KOPT-K1 (cell line): Measurements from ENCODE around the gene MIS18BP1.
A peak's percentile ranks its signal among the peaks of the same experiment; 100 is the strongest.
"Not testable (repeated sequence)": the region's sequence is repeated elsewhere in the genome, so short reads cannot be mapped to it uniquely, and the experiment has no call there.

Experiments
- H3K27ac ChIP-seq: fragments of 200-600 bp; sonication (generic); 2 replicates; pipeline ENCODE4 v1.5.1; 2016; ENCODE audit warnings: antibody characterized with exemption, mild to moderate bottlenecking, low read depth, low read length; ENCODE audit not compliant: poor library complexity, severe bottlenecking
- H3K36me3 ChIP-seq: fragments of 200-600 bp; sonication (generic); 2 replicates; pipeline ENCODE4 v1.5.1; 2017; ENCODE audit warnings: antibody characterized with exemption, mild to moderate bottlenecking, low read length, moderate library complexity; ENCODE audit not compliant: insufficient read depth
- H3K9me3 ChIP-seq: fragments of 200-600 bp; sonication (generic); 2 replicates; pipeline ENCODE4 v1.5.1; 2017; ENCODE audit warnings: antibody characterized with exemption, low read length, mild to moderate bottlenecking; ENCODE audit not compliant: insufficient read depth, poor library complexity, severe bottlenecking

Gene MIS18BP1

DNA sequence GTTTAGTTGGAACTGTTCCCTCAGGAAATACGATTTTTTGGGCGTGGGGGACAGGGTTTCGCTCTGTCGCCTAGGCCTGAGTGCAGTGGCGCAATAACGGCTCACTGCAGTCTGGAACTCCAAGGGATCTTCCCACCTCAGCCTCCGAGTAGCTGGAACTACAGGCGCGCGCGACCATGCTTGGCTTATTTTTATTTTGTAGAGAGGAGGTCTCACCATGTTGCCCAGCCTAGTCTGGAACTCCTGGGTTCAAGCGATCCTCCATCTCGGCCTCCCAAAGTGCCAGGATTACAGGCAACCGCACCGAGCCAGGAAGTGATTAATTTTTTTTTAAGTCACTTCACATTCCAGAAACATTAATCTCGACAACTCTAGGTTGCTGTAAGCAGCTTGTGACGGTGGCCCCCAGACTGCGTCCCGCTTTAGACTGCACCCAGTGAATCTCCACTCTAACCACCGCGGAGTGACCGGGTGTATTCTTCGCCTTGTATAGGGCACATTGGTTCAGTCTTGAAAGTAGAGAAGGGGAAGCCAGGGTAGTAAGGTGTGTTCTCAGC lies 830 bp upstream of the MIS18BP1 start:
- Histone ChIP-seq H3K36me3 (no peaks in the 10 kb centered on the region), H3K27ac (peak overlapping the region; percentile 63), H3K9me3 (peaks cover 14% of the 10 kb centered on the region)

DNA sequence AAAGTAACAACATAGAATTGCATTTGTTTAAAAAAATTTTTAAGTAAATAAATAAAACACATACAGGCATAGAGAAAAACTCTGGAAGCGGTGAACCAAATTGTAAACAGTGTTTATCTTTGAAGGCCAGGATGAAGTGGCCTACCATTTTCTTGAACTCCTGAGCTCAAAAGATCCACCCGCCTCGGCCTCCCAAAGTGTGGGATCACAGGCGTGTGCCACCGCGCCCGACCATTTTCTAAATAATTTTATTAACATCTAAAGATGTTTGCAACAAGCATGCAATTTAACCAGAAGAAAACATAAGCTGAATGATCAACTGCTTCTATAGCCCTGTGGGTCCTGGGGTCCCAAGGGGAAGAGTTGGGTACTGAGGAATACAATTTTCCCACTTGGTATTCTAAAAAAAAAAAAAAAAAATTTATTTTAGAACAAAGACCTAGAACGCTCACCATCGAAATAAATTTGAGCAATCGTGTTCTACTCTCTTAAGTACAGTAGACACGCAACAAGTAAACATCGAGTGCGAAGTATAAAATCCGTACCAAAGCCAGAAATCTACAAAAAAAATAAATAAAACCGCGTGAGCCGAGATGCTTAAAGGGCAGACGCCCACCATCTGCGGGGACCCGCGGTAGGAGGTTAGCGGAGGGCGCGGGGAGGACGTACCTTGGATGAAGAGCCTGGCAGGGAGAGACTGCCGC lies 484 bp downstream of the MIS18BP1 start:
- no peaks in the 10 kb centered on the region for H3K36me3 ChIP-seq
- peak overlapping the region; percentile 63 for H3K27ac ChIP-seq
- H3K9me3 ChIP-seq: peaks cover under 1% of the 10 kb centered on the region

DNA sequence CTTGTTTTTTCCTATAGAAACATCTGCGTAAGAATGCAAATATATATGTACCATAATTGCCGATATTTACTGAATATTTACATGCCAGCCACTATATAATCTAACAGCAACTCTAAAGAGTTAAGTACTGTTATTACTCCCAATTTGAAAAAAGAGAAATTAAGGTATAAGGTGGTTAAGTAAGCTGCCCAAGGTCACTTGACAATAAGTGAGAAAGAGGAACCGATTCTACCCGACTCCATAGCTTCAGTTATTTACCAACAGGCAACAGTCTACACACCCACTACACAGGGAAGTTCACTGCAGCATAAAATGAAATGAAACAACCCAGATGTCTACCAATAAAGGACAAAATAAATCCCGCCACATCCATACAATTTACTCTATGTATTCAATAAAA lies 1.1 kb downstream of the MIS18BP1 start:
- peak overlapping the region; percentile 63 for H3K27ac ChIP-seq
- no peaks in the 10 kb centered on the region for H3K36me3 ChIP-seq
- H3K9me3 ChIP-seq: no peaks in the 10 kb centered on the region

DNA sequence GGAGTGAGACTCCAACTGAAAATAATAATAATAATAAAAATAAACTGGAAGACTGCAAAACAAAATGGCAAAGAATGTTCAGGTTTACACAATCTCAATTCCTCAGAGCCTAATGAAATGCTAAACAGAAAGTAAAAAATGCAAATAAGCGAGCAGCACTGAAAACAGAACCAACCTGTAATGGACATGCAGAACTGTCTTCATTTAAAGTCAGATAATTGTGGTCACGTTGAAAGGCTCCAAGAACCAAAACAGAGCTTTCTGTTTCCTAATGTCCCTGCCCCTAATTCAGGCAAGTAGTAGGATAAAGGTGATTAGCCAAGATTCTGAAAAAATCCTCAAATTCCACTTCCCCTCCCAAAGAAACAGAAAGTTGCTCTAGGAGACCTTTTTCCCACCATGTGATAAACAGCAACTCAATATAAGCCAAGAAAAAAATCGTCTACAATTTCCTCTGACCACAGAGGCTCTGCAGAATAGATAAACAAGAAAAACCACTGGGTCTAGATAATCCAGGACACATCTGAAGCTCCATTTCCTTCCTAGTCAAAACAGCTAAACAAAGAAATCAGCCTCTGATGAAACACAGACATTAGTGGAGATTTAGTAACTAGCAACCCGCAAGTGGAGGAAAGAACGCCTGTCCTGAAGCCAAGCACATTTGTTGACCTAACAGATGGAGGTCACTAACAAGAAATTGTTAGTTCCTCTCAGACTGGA lies 3.0 kb downstream of the MIS18BP1 start:
- no peaks in the 10 kb centered on the region for H3K9me3 ChIP-seq
- peak overlapping the region; percentile 32 for H3K27ac ChIP-seq
- H3K36me3 ChIP-seq: peaks cover 10% of the 10 kb centered on the region

DNA sequence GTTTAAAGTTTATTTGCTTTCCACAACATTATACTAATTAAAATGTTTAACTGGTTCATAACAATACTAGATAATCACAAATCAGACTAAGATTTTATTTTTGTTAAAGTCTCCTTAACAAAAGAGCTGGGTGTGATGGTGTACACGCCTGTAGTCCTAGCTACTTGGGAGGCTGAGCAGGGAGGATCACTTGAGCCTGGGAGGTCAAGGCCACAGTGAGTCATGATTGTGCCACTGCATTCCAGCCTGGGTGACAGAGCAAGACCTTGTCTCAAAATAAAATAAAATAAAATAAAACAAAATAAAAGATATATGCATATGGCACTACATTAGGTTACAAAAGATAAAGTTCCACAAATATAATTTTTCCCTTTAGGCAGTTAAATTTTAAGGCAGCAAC lies 5.6 kb downstream of the MIS18BP1 start:
- no peaks in the 10 kb centered on the region for H3K9me3 ChIP-seq
- H3K36me3 ChIP-seq: peaks cover 14% of the 10 kb centered on the region
- H3K27ac ChIP-seq: no peak overlapping the region

DNA sequence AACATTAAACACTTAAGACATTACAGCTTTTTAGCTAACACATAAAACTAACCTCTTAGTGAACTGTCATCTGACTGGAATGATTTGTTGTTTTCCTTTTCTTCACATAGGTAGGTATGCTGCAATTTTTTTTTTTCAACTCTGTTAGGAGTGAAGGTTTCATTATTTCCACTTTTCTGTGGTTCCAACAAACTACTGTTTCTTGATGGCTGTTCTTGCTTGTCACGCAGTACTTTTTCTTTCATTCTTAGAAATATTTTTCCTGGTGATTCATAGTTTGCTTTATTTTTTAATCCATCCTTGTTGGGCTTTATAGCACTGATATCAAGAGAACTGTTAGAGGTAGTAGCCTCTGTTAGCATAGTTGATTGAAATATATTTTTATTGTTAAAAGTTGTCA lies 6.3 kb downstream of the MIS18BP1 start:
- Histone ChIP-seq H3K9me3 (no peaks in the 10 kb centered on the region), H3K27ac (no peak overlapping the region), H3K36me3 (peaks cover 21% of the 10 kb centered on the region)

DNA sequence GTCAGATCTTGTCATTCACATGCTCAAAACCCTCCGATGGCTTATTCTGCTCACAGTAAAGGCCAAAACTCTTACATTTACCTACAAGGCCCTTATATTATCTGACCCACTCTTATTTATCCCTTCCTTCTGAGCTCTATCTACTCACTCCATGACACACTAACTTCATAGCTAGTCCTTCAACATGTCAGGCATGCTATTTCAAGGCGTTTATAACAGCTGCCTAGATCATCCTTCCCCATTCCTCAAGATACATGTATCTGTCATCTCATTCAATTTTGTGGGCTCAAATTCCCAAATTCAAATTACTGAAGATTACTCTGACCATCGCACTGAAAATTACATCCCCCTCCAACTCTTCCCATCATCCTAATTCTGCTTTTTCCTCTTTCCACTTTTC lies 6.9 kb downstream of the MIS18BP1 start:
- H3K9me3 ChIP-seq: no peaks in the 10 kb centered on the region
- H3K27ac ChIP-seq: no peak overlapping the region
- H3K36me3 ChIP-seq: peaks cover 23% of the 10 kb centered on the region

DNA sequence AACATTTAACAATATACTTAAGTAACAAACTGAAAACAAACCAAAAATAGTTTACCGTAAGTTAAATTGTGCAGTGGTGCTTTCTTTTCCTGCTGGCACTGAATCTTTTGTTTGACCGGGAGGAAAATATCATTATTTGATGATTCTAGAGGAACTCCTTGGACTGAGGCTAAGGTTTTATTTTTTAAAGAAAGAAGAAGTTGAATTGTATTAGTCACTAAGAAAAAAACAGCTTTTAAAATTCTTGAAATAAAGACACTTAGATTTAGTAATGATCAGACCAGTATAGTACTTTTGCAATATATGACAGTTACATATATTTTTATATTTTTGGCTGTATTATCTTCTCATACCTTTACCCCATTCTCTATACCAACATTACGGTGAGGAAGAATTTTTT lies 10.3 kb downstream of the MIS18BP1 start:
- Histone ChIP-seq H3K36me3 (peaks cover 25% of the 10 kb centered on the region), H3K9me3 (no peaks in the 10 kb centered on the region), H3K27ac (no peak overlapping the region)

DNA sequence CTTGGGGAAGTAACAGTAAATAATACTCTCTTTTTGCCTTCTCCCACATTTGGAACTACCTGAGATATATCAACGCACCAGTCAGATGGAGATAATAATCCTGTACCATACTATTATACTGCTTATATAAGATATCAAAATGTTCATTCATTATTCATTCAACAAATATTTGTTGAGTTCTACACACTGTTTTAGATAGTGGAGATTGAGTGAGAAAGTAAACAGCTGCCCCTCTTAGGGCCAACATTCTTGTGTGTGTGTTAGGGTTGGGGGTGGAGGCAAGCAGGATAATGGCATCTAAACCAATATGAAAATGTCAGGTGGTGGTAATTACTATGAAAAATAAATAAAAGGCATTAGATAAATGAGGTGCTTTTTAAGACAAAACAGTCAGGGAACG lies 14.0 kb downstream of the MIS18BP1 start:
- Histone ChIP-seq H3K36me3 (peaks cover 44% of the 10 kb centered on the region), H3K9me3 (no peaks in the 10 kb centered on the region), H3K27ac (no peak overlapping the region)

DNA sequence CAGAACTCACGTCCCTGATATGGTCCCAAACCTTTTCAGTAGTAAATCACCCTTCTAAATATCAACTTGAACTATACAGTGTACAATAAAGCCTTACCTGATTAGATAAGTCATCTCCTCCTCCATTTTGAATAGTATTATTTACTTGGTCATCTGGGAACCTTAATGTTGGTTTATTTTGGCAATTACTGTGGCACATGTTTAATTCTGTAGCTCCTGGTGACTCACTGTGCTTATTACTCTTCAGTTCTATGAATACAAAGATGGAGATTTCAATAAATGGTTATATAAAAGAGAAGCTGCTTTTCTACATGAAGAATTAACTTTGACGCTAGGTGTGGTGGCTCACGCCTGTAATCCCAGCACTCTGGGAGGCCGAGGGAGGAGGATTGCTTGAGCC lies 25.4 kb downstream of the MIS18BP1 start:
- Histone ChIP-seq H3K36me3 (peaks cover 97% of the 10 kb centered on the region), H3K9me3 (no peaks in the 10 kb centered on the region), H3K27ac (no peak overlapping the region)

DNA sequence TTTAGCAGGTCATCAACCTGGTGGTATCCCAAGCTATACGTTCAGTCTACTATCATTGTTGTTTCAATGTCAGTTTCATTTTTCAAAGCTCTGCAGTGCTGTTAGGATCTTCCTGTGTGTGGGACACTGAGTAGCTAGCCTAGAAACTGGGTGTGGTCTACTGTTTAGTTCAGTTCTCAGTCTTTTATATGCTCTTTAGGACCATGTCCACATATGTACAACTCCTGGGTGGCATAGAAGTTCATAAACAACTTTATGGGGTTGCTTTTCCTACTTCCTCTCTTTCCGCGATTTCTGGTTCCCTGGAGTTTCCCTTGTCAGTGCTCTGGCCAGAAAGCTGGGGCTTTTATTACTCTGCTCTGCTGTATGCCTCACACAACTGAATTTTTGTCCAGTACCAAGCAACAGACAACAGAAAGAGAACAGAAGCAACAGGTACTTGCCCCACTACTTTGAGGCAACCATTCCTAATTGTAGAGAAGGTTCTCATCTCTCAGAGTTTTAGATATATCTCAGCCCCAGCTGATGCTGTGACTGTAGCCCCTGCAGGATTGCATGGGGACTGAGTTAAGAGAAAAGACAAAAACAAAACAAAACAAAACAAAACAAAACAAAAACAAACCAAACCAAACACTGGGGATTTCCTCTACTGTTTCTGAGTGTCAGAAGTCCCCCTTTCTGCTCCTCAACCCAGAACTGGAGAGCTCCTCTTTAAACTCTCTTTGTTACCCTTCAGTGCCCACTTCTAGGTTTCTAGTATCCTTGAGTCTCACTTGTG lies 30.3 kb downstream of the MIS18BP1 start:
- peaks cover 81% of the 10 kb centered on the region for H3K36me3 ChIP-seq
- no peak overlapping the region for H3K27ac ChIP-seq
- no peaks in the 10 kb centered on the region for H3K9me3 ChIP-seq

DNA sequence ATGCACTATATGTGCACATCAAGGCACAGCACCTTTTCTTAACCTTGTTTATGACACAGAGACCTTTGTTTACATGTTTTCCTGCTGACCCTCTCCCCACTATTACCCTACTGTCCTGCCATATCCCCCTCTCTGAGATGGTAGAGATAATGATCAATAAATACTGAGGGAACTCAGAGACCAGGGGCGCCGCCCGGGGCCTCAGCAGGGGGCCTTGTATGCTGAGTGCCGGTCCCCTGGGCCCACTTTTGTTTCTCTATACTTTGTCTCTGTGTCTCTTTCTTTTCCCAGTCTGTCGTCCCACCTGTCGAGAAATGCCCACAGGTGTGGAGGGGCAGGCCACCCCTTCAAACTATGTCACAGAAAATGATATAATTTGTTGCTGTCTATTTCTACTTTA lies 38.7 kb downstream of the MIS18BP1 start:
- not testable (repeated sequence) for H3K9me3 ChIP-seq, H3K27ac ChIP-seq
- peaks cover 97% of the 10 kb centered on the region for H3K36me3 ChIP-seq

DNA sequence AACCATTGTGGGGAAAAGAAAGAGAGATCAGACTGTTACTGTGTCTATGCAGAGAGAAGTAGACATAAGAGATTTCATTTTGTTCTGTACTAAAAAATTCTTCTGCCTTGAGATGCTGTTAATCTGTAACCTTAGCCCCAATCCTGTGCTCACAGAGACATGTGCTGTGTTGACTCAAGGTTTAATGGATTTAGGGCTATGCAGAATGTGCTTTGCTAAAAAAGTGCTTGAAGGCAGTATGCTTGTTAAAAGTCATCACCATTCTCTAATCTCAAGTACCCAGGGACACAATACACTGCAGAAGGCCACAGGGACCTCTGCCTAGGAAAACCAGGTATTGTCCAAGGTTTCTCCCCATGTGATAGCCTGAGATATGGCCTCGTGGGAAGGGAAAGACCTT lies 39.3 kb downstream of the MIS18BP1 start:
- peaks cover 98% of the 10 kb centered on the region for H3K36me3 ChIP-seq
- not testable (repeated sequence) for H3K9me3 ChIP-seq, H3K27ac ChIP-seq

DNA sequence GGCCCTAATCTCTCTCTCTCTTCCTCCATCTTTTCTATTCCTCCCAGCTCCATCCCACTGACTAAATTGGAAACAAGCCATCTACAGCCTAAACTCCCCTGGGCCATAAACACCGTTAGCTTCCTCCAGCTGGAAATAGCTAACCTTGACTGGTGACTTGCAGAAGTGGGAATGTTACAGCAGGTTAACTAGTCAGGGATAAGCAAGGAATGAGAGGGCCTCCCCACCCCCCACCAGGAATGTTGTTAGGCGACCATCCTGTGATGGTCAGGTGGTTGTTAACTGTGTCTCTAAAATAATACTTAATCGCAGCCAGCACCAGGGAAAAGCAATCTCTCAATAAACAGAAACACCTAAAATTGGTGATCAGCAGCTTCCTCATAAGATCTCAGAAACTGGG lies 40.8 kb downstream of the MIS18BP1 start:
- Histone ChIP-seq H3K27ac (no peak overlapping the region), H3K36me3 (peaks cover 99% of the 10 kb centered on the region), H3K9me3 (no peaks in the 10 kb centered on the region)

DNA sequence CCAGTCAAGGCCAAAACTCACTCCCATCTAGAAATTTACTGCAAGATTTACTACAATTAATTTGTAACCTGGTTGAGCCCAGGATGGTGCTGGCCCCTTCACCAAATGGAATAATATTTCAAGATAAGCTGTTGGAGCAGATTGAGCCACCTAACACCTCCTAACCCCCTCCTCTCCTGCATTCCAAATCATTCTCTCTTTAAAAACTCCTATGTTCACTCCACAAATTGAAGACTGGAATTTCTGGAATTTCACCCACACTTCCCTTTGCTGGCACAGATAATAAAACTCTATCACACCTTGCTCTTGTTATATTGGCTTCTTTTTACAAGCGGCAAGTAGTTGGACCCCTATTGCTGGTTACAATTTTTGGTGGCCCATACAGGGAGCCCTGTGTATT lies 41.7 kb downstream of the MIS18BP1 start:
- H3K9me3 ChIP-seq: no peaks in the 10 kb centered on the region
- no peak overlapping the region for H3K27ac ChIP-seq
- H3K36me3 ChIP-seq: peaks cover 99% of the 10 kb centered on the region
